H7 (cell line): ENCODE data around the gene TDRD3. TPM values are rescaled to one million over a fixed set of nuclear protein-coding genes. Genes with fewer than 3 reads are reported as not detected.
"Not testable (repeated sequence)": the region's sequence is repeated elsewhere in the genome, so short reads cannot be mapped to it uniquely, and the experiment has no call there.

Experiments
- DNase-seq: peaks from one replicate; pipeline ENCODE4 v3.0.0; 2012
- H3K27me3 ChIP-seq: 2 replicates; pipeline ENCODE4 v1.6.0; 2011; ENCODE audit warnings: mild to moderate bottlenecking, low read length; ENCODE audit not compliant: control insufficient read depth, insufficient read depth
- H3K36me3 ChIP-seq: replicated peaks from 2 replicates; pipeline ENCODE4 v1.5.1; 2011; ENCODE audit warnings: low read length; ENCODE audit not compliant: control insufficient read depth, insufficient read depth
- H3K4me3 ChIP-seq: 2 replicates; pipeline ENCODE4 v1.5.1; 2011; ENCODE audit warnings: low read depth, mild to moderate bottlenecking, control low read depth, low read length, moderate library complexity; ENCODE audit not compliant: insufficient read depth
- total RNA-seq: library from RNA; depleted of rRNA; stranded (reverse); fragments of >200 nt; shearing (Covaris generic); gene quantifications from 2 replicates; pipeline ENCODE4 v1.2.3, GENCODE V29; 2014; rRNA removed

The TDRD3 gene
- 12.2 and 21.2 TPM in 2 replicates for total RNA-seq

DNA sequence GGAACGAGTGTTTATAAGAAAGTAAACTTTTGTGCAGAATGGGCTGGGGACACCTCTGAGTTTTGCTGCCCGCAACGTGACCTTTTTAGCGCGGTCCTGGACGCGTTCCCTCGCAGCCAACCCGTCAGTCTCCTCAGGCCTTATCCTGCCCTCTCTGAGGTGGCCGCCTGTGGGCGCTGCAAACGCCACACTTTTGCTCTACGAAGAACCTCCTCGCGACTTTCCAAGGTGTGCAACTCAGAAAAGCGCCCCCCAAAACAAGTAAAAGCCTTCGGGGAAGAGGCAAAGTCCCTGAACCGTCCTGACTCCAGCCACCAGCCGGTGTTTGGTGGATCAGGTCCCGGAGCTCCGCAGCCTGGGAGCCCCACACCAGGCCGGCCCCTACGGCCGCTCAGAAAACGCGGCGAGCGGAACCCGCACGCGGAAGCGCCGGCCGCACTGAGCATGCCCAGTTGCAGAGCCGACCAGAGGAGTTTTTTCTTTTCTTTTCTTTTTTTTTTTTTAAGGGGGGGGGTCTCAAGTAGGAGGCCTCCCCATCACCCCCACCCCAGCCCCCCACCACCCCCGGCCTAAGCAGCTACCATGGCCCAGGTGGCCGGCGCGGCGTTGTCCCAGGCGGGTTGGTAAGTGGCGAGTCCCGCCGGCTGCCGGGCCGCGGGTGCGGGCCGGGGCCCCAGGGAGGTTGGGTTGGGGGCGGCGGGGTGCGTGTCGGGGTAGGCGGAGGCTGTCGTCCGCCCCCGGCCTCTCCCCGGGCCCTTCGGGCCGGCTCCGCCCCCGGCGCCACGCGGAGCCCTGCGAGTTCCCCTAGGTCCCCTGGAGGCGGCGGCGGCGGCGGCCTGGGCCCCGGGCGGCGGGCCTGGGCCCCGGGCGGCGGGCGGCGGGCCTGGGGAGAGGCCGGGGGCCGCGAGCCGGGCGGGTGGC is at the start of gene TDRD3:
Gene TDRD3, plus strand, starts transcription at position 438 of the 921 bp plus-strand sequence. Its CDS starts 145 bp downstream, at position 583.
- Histone ChIP-seq H3K4me3 (peak within 1 kb of the TSS; percentile 77), H3K36me3 (no peaks in the 10 kb centered on the region), H3K27me3 (no peaks in the 10 kb centered on the region)
- peak; percentile 92 for DNase-seq

DNA sequence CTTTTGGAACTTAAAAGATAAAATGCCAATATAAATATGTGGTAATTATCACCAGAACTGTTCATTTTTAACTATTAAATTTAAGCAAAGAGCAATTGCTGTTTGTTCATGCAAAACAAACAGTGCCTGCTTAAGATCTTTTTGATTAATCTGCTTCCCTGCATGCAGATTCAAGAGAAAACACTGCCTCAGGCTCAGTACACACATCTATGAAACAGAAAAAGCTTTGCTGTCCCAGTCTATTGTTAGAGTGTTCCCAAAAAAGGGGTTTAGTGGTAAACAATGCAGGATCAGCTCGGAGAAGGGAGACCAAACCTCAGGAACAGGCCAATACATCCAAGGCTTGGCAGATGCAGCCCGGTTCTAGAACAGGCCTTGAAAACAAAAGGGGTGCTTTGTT is 49.3 kb upstream of the TDRD3 start:
- Histone ChIP-seq H3K36me3 (no peaks in the 10 kb centered on the region), H3K27me3 (no peaks in the 10 kb centered on the region), H3K4me3 (no peak overlapping the region)
- DNase-seq, result no peak

DNA sequence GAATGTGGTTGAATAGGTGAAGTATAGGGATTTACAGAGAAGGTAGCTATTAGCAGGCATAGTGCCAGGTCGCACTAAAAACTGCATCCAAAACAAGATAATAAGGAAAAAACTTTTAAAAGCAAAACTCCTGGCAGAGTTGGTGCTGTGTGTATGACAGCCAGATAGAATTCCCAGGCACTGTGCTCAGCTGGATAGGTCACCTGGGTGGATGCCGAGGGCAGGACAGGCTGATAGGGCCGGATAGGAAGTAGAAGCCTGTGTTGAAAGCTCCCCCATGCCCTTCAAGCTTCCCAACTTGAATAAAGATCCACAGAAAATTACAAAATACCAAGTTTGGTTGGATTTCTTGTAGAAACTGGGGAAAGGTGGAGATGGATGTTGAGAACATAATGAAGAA is 48.9 kb upstream of the TDRD3 start:
- no peaks in the 10 kb centered on the region for H3K27me3 ChIP-seq
- no peak overlapping the region for H3K4me3 ChIP-seq
- H3K36me3 ChIP-seq, result no peaks in the 10 kb centered on the region
- no peak for DNase-seq

DNA sequence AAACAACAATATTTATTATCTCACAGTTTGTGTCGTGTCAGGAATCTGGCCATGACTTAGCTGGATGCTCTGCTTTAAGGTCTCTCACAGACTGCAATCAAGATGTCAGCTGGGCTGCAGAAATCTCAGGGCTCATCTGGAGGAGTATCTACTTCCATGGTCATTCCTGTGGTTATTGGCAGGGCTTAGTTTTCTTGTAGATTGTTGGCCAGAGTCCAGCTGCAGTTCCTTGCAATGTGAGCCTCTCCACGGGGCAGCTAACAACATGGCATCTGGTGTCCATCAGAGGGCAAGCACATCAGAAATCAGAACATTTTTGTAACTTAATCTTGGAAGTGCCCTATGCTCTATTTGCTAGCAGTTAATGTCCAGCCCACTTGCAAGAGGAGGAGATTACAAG is 45.7 kb upstream of the TDRD3 start:
- Histone ChIP-seq H3K36me3 (no peaks in the 10 kb centered on the region), H3K4me3 (no peak overlapping the region), H3K27me3 (no peaks in the 10 kb centered on the region)
- DNase-seq, result no peak

DNA sequence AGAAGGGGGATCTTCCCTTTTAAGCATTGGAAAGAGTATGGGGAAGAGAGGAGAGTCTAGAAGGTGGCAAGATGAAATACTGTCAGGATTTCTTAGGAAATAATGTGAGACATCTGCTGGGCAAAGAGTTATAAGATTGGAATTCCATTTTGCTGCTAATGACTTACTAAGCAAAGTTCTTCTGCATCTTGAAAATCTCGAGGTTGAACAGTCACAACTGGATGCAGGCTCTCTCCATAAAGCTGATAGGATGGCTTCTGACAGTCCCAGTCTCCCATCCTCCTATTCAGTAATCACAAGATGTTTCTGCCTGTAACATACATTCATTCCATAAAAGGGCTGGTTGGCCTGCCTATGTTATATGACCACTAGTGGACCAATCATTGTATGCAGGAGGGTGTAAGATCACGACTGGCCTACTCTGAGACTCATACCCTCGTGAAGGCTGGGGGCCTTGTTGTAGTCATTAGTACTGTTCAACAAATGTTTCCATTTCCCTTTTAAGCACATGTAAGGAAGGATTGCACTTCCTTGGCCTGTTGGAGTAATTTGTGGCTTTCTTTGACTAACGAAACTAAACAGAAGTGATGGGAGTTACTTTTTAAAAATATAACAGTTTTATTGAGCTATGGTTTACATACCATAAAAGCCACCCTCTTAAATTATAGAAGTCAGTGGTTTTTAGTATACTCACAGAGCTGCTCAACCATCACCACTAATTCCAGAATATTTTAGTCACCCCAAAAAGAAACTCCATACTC is 45.0 kb upstream of the TDRD3 start:
- DNase-seq, result no peak
- Histone ChIP-seq H3K4me3 (no peak overlapping the region), H3K27me3 (no peaks in the 10 kb centered on the region), H3K36me3 (no peaks in the 10 kb centered on the region)

DNA sequence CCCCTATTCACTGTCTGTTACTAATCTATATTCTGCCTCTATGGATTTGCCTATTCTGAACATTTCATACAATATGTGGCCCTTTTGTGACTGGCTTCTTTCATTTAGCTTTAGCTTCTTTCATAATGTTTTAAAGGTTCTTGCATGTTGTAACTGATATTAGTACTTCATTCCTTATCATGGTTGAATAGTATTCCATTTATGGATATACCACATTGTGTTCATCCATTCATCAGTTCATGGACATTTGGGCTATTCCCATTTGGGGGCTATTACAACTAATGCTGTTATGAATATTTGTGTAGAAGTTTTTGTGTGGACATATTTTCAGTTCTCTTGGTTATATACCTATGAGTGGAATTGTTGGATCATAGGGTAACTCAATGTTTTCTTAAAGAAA is 44.4 kb upstream of the TDRD3 start:
- DNase-seq, result no peak
- Histone ChIP-seq H3K27me3 (no peaks in the 10 kb centered on the region), H3K36me3 (no peaks in the 10 kb centered on the region), H3K4me3 (no peak overlapping the region)

DNA sequence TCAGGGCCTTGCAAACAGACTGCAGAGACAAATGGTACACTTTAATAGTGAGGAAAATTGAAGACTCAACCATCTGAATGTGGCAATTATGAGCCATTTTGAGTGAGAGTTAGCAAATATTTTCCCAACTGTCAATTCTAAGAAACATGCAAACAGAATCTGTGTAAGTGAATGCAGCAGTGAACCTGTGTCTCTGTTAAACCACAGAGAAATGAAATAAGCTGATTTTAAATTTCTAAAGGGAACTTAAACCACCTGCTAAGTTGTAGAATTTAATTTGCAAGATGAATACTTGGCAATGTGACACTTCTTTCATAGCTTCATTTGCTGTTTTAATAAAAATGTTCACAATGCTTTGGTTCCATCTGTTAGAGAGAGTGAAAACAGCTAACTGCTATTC is 42.0 kb upstream of the TDRD3 start:
- Histone ChIP-seq H3K4me3 (no peak overlapping the region), H3K36me3 (no peaks in the 10 kb centered on the region), H3K27me3 (no peaks in the 10 kb centered on the region)
- no peak for DNase-seq

DNA sequence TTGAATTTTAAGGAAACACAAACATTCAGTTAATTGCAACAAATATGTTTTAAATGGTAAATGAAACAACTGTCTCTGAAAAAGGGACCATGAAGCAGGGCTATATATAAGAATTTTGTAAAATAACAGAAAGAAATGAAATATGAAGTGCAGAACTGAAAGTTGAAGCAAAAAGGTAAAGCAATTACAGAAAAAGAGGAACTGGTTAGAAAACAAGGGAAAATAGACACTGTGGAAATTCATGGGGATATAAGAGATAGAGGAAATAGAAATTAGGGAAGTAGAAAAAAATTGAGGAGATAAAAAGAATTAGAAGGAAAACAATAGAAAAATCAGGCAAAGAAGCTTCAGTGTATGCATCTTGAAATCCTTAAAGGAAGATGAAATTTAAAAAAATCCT is 40.0 kb upstream of the TDRD3 start:
- Histone ChIP-seq H3K27me3 (no peaks in the 10 kb centered on the region), H3K36me3 (no peaks in the 10 kb centered on the region), H3K4me3 (no peak overlapping the region)
- DNase-seq, result no peak

DNA sequence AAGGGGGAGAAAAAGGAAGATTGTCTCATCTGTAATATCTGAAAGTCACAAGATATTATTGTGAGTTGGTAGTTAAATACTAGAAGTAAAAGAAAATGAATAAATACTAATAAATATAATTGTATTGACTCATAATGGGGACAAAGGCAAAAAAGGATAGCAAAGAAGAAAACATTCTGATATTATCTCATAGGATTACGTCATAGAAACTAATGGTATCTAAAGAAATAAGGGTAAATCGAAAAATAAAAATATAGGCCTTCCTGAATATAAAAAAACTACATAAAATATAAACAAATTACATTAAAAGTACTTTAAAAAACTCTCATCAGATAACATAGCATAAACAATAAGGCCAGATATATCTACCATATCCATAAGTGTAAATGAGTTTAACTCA is 38.6 kb upstream of the TDRD3 start:
- H3K4me3 ChIP-seq, result no peak overlapping the region
- H3K36me3 ChIP-seq, result no peaks in the 10 kb centered on the region
- no peaks in the 10 kb centered on the region for H3K27me3 ChIP-seq
- no peak for DNase-seq

DNA sequence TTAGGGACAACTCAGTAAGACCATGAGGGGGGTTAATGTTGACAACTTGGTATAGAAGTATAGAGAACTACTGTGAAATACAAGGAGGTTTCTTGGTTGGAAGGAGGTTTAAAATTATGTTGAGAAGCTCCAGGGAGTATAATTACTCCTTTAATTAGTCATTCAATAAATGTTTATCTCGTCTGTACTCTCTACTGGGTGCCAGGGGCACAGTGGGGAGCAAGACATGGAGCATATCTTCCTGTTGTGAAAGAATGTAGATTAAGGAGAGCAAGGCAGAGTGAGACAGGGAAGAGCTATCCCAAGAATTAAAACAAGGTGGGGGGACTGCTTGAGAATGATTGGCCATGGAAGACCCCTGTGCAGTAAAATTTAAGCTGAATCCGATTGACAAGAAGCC is 33.7 kb upstream of the TDRD3 start:
- Histone ChIP-seq H3K36me3 (no peaks in the 10 kb centered on the region), H3K27me3 (no peaks in the 10 kb centered on the region), H3K4me3 (no peak overlapping the region)
- no peak for DNase-seq

DNA sequence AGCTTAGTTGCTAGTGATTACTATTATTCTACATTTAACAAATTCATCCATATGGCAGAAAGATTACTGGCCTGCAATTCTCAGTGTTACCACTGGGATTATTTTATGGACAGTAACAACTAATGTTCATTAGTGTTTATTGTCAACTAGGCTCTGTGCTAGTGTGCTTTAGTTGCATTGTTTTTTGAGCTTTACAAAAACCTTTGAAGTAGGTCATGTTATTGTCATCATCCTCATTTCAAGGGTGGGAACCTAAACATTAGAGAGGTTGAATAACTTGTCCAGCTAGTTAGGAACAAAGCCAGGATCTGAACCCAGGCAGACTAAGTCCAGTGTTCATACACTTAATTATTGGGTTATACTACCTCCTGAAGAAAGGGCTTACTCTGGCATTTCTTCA is 27.8 kb upstream of the TDRD3 start:
- no peaks in the 10 kb centered on the region for H3K27me3 ChIP-seq
- H3K4me3 ChIP-seq, result no peak overlapping the region
- no peaks in the 10 kb centered on the region for H3K36me3 ChIP-seq
- no peak for DNase-seq

DNA sequence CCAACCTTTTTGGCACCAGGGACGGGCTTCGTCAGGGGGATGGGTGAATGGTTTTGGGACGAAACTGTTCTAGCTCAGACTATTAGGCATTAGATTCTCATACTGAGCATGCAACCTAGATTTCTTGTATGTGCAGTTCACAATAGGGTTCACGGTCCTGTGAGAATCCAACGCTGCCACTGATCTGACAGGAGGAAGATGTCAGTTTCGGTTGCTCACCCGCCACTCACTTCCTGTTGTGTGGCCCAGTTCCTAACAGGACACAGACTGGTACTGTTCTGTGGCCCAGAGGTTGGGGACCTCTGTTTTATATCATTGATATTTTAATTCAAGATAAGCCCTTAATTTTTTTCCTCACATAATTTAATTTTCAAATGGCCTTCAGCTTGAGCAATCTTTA is 26.7 kb upstream of the TDRD3 start:
- Histone ChIP-seq H3K27me3 (no peaks in the 10 kb centered on the region), H3K36me3 (no peaks in the 10 kb centered on the region), H3K4me3 (no peak overlapping the region)
- no peak for DNase-seq

DNA sequence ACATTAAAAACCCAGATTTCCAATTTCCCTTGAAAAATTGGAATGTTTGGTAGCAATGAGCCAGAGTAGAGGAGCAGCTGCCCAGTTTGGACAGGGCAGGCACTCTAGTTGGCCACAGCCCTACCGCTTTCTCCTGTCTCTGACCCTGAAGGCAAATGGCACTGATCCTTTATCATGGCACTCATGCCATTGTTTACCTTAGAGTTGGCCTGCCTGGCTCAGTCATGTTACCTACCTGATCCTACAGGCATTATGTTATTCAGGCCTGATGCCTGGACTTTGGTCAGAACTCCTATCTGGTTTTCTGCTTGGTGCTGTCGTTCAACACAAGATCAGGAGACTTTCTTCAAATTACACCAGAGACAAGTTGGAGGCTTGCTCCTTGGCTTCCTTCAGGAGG is 24.9 kb upstream of the TDRD3 start:
- no peak for DNase-seq
- Histone ChIP-seq H3K27me3 (no peaks in the 10 kb centered on the region), H3K36me3 (no peaks in the 10 kb centered on the region), H3K4me3 (no peak overlapping the region)

DNA sequence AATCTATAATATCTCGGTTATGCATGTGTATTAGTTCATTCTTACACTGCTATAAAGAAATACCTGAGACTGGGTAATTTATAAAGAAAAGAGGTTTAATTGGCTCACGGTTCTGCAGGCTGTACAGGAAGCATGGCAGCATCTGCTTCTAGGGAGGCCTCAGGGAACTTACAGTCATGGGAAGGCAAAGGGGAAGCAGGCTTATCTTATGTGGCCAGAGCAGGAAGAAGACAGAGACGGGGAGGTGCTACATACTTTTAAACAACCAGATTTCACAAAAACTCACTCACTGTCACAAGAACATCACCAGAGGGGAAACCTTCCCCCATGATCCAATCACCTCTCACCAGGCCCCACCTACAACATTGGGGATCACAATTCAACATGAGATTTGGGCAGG is 17.7 kb upstream of the TDRD3 start:
- not testable (repeated sequence) for H3K27me3 ChIP-seq, H3K36me3 ChIP-seq, H3K4me3 ChIP-seq, DNase-seq
